ENCODE results near the gene TMEM154. TPM values are rescaled to one million over a fixed set of nuclear protein-coding genes. Genes with fewer than 3 reads are reported as not detected.

Gene TMEM154
- total and polyA plus RNA-seq, 9 donors = 0.11 to 1.5 (median 0.53) TPM

DNA sequence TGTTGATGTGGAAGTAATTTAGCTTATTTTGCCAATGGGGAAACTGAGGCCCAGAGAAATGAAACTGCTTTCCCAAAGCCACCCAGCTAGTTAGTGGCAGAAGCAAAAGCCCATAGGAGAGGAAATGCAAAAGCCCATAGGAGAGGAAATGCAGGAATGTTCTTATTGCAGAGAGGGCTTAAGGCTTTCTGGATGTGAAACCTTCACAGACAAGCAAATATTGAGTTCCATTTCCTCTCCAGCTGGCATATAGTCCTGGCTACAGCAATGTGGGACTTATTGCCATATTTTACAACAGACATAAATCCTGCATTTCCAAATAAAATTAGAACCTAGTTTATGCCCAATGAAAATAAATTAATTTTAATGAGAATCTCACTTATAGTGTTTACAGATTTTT lies 69.7 kb downstream of the TMEM154 start:
- no peaks in the 10 kb centered on the region for H3K36me3 ChIP-seq
- H3K27ac ChIP-seq = no peak overlapping the region
- TF ChIP-seq, protein P1, sequence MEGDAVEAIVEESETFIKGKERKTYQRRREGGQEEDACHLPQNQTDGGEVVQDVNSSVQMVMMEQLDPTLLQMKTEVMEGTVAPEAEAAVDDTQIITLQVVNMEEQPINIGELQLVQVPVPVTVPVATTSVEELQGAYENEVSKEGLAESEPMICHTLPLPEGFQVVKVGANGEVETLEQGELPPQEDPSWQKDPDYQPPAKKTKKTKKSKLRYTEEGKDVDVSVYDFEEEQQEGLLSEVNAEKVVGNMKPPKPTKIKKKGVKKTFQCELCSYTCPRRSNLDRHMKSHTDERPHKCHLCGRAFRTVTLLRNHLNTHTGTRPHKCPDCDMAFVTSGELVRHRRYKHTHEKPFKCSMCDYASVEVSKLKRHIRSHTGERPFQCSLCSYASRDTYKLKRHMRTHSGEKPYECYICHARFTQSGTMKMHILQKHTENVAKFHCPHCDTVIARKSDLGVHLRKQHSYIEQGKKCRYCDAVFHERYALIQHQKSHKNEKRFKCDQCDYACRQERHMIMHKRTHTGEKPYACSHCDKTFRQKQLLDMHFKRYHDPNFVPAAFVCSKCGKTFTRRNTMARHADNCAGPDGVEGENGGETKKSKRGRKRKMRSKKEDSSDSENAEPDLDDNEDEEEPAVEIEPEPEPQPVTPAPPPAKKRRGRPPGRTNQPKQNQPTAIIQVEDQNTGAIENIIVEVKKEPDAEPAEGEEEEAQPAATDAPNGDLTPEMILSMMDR (IDR thresholded peaks at IDR 0.05) = no peak
- no peak for TF ChIP-seq POLR2A (IDR thresholded peaks at IDR 0.05)
- TF ChIP-seq EP300 (IDR thresholded peaks at IDR 0.05) = no peak
- no peaks in the 10 kb centered on the region for H3K4me1 ChIP-seq (ENCODE audit: insufficient read depth)
- DNase-seq = no peak
- intact Hi-C loops (cut with DNase I) = no loop called here
- no peaks in the 10 kb centered on the region for H3K9me3 ChIP-seq
- no peaks in the 10 kb centered on the region for H3K27me3 ChIP-seq
- H3K4me3 ChIP-seq = no peak overlapping the region

DNA sequence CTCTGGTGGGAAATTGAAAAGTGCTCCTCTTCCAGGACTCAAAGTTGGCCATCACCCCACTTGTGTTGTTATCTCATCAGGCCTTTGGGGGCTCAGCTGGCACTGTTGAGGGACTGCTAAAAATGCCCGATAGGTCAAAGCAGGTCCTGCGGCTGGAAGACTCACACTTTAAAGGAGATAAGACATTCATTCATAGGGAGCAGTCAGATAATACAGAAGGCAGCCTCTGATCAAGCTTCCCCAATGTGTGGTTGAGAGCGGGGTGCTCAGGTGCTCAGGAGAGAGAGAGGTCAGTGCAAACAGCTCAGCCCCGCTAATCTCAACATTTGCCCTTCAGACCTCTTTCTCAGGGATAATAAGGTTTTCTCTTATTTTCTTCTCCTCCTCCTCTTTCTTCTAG lies 70.3 kb downstream of the TMEM154 start:
- intact Hi-C loops (cut with DNase I) = no loop called here
- Histone ChIP-seq H3K9me3 (no peaks in the 10 kb centered on the region), H3K4me1 (ENCODE audit: insufficient read depth) (no peaks in the 10 kb centered on the region), H3K27me3 (no peaks in the 10 kb centered on the region), H3K4me3 (no peak overlapping the region), H3K36me3 (no peaks in the 10 kb centered on the region), H3K27ac (no peak overlapping the region)
- TF ChIP-seq, protein P1 (IDR thresholded peaks at IDR 0.05) = no peak
- TF ChIP-seq EP300 (IDR thresholded peaks at IDR 0.05) (no peak), POLR2A (IDR thresholded peaks at IDR 0.05) (no peak)
- no peak for DNase-seq
- WGBS, 3 donors = 81 to 82% (median 81%) methylated on average over 4 of the region's 4 CpGs

GRCh38 chr4:152607178-152607577 lies 72.6 kb downstream of the TMEM154 start:
- no peaks in the 10 kb centered on the region for H3K36me3 ChIP-seq
- no peak overlapping the region for H3K4me3 ChIP-seq
- intact Hi-C loops (cut with DNase I) = no loop called here
- no peaks in the 10 kb centered on the region for H3K9me3 ChIP-seq
- TF ChIP-seq EP300 (IDR thresholded peaks at IDR 0.05) (no peak), POLR2A (IDR thresholded peaks at IDR 0.05) (no peak)
- TF ChIP-seq, protein P1 (IDR thresholded peaks at IDR 0.05) = no peak
- no peaks in the 10 kb centered on the region for H3K27me3 ChIP-seq
- no peak for DNase-seq
- H3K27ac ChIP-seq = no peak overlapping the region
- 5 to 23% (median 13%) methylated on average over 7 of the region's 7 CpGs for WGBS, 3 donors
- no peaks in the 10 kb centered on the region for H3K4me1 ChIP-seq (ENCODE audit: insufficient read depth)

DNA sequence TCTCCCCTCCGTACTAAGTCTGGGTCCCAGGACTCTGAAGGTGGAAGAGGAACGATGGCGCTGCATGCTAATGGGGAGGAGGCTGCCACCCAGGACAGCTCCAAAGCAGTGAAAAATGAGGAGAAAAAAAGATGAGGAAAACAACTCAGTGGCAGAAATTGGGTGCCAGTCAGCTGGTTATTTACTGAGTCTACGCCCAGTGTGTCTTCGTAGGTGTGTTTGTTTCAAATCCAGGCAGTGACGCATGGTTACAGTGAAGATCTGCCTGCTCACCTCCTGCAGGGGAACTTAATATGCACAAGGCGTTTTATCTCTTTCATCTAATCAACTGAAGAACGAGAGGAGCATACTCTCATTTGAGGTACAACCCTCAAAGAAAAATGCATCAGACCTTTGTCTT lies 73.0 kb downstream of the TMEM154 start:
- TF ChIP-seq EP300 (IDR thresholded peaks at IDR 0.05) (no peak), POLR2A (IDR thresholded peaks at IDR 0.05) (no peak)
- TF ChIP-seq, protein P1 (IDR thresholded peaks at IDR 0.05) = no peak
- no peaks in the 10 kb centered on the region for H3K9me3 ChIP-seq
- no peaks in the 10 kb centered on the region for H3K27me3 ChIP-seq
- no peak for DNase-seq
- 30 to 44% (median 41%) methylated on average over 8 of the region's 8 CpGs for WGBS, 3 donors
- H3K27ac ChIP-seq = no peak overlapping the region
- no peaks in the 10 kb centered on the region for H3K4me1 ChIP-seq (ENCODE audit: insufficient read depth)
- intact Hi-C loops (cut with DNase I) = no loop called here
- H3K36me3 ChIP-seq = no peaks in the 10 kb centered on the region
- no peak overlapping the region for H3K4me3 ChIP-seq

Data from ovary (tissue), 9 donors.